ENCODE results near the gene EVI5.

Gene EVI5

DNA sequence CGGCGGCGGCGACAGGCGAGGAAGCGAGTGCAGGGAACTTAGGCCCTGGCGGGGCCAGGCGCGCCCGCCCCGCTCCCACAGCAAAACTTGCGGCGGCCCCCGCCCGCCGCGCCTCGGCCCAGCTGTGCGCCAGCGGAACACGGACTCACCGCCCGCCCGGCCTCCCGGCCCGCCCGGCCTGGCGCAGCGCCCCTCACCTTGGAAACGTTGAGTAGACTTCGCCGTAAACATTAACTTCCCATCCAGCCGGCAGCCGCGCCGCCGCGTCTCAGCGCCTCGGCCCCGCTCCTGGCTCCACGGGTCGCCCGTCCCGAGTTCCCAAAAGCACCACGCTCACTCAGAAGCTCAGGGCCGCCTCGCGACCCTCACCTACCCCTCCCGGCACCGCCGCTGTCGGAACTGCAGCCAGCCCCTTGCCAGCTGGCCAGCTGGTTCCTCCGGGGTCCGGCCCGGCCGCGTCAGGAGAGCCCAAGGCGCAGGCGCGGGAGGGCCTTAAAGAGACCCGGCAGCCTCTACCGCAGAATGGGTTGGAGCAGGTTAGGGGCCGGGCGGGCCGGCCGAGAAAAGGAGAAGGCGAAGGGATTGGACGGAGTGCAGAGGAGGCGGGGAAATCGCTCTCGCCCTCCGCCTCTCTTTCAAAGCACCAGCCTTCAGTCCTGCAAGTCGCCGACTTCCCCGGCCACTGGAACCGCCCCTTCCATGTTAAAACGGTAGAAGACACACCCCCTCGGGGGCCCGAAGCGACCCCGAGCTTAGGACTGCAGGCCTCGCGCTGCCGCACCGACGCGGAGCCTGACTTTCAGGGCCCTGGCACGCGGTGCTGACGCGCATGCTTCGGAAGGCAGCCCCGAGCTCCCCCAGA, at the start of gene EVI5:
EVI5 (minus strand) TSS at position 470 of the 862 bp plus-strand sequence. CDS start 48,562 bp downstream, outside the sequence.
- DNase-seq, result peak; percentile 69

GRCh38 chr1:92834617-92835016, 49.7 kb upstream of the EVI5 start:
- DNase-seq, result no peak

- DNase-seq, result no peak
Observed at GRCh38 chr1:92833840-92834239, 48.9 kb upstream of the EVI5 start.

DNA sequence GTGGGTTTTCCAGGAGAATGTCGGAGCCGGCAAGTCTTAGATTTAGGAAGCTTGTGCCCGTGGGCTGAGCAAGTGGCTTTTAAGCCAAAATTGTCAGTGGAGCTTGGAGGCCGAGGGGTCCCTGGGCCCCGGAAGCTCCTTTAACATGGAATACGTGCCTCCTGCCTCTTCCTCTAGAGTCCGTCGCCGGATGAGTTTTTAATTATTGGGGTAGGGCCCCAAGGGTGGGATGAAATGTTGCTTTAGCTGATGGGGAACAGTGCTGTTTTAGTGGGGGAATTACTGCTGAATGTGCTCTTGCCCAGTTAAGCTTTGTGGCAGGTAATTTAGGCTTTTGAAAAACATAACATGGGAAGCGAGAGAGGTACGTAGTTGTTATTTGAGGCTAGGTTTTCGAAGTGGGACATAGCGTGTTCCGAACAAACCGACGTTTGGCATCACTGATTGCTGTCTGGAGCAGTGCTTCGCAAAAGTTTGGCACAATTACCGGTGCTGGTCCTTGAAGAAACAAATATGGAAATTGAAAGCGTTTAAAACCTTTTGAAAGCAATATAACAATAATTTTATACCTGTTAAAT, 47.7 kb upstream of the EVI5 start:
- no peak for DNase-seq

DNA sequence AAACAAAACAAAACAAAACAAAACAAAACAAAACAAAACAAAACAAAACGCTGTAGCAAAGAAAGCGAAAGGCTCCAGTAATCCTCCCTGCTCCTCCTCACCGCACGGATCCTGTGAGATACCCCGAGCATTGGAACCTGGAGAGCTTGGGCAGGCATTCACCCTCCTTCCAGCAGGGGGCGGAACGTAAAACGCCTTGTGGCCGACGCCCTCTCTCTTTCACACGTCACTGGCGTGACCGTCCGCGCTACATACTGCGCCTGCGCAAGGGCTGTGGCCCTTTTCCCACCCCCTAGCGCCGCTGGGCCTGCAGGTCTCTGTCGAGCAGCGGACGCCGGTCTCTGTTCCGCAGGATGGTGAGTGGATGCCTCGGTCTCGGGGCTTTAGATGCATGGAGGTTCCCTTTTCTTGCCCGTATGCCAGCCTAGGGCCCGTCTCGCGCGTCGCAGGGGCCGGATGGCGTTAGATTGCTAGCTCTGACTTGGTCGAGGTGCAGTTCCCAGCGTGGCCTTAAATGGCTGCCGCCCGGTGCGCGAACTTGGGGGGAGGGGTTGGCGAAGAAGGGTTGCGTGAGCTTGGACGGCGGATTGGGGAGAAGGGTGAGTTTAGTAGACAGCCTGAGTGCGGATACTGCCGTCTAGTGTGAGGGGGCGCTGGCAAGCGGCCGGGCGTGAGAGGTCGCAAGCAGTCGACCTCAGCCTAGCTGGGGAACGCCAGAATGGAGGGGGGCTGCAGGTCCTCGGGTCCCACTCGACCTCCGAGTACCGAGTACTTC, 47.0 kb upstream of the EVI5 start, which contains the start of gene RPL5:
RPL5 (plus strand) TSS at position 279 of the 775 bp plus-strand sequence; CDS start at position 354, 75 bp downstream.
- DNase-seq, result peak; percentile 63

GRCh38 chr1:92831368-92831761, 46.5 kb upstream of the EVI5 start:
- no peak for DNase-seq

DNA sequence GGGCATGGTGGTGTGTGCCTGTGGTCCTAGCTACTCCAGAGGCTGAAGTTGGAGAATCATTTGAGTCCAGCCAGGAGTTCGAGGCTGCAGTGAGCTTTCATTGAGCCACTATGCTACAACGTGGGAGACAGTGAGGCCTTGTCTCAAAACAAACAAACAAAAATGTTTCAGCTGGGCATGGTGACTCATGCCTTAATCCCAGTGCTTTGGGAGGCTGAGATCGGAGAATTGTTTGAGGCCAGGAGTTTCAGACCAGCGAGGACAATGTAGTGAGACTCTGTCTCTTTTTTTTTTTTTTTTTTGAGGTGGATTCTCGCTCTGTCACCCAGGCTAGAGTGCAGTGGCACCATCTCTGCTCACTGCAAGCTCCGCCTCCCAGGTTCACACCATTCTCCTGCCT, 41.9 kb upstream of the EVI5 start:
- no peak for DNase-seq

DNA sequence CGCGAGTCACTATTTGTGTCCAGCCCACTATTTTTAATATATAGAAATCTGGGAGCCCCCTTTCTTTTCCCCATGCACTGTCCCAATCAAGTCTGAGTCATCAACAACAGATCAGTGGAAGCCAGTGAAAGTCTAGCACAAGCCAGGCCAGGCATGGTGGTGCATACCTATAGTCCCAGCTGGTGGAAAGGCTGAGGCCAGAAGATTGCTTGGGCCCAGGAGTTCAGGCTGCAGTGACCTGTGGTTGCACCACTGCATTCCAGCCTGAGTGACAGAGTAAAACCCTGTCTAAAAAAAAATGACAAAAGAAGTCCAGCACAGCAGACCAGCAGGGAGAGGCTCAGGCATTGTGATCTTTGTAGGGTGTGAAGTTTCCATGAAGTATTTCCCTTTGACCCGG, 38.0 kb upstream of the EVI5 start:
- no peak for DNase-seq

DNA sequence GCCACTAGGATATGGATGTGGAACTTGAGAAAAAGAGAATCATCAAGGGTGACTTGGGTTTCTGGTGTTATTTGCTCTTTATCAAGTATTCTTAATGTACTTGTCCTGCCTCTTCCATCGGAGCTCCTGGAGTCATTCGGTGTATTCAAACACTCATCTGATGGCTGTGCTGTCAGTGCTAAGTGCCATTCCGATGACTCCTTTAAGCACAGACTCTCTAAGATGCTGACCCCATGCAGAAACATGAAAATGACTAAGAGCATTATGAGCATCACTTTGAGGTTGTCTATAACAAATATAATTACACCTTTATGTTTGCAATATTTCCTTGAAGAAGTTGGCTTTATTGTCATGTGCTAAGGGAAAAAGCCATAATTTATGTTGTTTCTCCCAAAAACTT, 35.6 kb upstream of the EVI5 start:
- DNase-seq, result no peak

DNA sequence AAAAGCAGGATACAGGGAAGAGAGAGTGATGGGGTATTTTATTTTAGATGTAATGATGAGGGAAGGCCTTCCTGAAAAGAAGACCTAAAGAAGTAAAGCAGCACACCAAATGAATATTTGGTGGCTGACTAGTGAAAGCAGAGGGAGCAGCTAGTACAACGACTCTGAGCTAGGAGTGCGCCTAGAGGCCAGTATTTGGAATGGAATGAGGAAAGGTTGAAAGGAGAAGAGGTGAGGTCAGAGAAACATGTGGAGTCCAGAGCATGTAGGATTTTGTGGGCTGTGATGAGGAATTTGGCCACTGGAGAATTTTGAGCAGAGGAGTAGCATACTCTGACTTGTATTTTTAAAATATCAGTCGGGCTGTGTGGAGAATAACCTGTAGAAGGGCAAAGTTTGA, 35.1 kb upstream of the EVI5 start:
- no peak for DNase-seq

DNA sequence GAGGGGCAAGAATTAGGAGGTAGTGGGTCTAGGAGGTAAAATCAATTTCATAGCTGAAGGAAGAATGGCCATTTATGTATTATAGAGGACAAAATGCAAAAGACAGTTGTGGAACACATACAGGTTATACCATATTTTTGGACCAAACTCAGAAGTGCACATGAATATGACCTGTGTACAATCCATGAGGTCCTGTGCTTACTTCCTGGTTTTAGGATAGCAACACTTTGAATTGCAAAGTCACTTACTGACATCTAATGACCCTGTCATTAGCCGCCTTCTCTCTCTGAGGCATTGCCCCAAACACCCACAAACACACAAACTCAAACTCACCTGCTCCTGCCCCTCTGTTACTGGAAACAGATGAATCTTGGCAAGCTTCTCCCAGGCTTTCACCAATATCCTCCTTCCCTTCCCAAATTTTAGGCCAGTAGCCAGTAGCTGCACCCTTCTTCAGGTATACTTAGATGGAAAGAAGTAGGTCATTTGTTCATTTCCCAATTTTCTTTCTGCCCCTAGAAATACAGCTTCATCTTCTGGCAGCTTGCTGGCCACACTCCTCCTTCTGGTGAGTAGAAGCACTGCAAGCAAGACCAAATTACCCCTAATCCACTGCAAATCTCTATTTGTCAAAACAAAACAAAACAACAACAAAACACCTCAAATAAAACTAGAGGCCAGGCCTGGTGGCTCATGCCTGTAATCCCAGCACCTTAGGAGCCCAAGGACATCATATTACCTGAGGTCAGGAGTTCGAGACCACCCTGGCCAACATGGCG, 33.3 kb upstream of the EVI5 start:
- DNase-seq, result no peak

GRCh38 chr1:92817137-92817697, 32.3 kb upstream of the EVI5 start:
- DNase-seq, result no peak

DNA sequence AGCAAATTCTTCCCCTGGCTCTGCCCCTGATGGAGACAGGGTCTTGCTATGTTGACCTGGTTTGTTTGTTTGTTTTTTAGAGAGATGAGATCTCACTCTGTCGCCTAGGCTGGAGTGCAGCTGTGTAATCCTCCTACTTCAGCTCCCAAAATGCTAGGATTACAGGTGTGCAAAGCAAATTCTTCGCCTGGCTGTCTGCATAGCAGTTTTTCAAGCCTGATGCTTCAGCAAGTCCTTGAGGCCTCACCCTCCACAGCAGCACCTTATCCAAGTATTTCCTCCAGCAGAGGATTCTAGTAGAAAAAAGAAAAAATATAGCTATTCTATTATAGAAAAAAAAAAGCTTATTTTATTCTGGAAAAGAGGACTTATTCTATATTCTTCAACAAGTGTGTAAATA, 31.8 kb upstream of the EVI5 start:
- DNase-seq, result no peak

DNA sequence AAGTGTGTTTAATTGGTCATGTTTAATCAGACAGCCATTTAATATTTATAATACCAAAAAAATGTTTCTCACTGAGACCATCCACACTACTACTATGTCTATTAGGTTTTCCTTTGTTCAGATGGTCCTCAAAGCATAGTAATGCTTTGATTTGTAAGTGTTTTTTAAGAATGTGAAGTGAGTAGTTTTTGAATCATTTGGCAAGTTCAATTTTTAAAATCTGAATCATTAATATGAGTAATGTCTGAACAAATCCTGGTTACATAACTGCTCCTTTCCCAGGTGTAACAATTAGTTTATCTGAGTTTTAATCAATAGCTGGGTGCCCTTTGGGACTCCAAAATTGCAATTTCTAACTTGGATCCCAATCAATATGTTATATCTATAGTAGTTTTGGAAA, 23.5 kb upstream of the EVI5 start:
- no peak for DNase-seq

- DNase-seq, result no peak
Observed at GRCh38 chr1:92805216-92805615, 20.3 kb upstream of the EVI5 start.

DNA sequence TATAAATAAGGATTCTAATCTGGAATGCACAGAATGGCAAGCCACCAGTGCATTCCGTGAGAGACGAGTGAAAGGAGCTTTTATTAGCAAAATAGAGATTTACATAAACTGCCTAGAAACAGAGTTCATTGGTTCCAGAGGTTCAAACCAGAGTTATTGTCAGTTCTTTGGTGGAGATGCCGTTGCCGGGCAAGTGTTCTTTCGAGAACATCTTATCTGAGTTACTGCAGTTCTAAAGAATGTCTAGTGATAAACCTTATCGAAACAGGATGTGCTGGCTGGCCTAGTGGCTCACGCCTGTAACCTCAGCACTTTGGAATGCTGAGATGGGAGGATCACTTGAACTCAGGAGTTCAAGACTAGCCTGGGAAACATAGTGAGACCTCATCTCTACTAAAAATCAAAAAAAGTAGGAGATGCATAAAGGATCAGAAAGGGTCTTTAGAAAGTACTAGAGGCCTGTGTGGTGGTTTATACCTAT, 19.9 kb upstream of the EVI5 start:
- DNase-seq, result no peak

DNA sequence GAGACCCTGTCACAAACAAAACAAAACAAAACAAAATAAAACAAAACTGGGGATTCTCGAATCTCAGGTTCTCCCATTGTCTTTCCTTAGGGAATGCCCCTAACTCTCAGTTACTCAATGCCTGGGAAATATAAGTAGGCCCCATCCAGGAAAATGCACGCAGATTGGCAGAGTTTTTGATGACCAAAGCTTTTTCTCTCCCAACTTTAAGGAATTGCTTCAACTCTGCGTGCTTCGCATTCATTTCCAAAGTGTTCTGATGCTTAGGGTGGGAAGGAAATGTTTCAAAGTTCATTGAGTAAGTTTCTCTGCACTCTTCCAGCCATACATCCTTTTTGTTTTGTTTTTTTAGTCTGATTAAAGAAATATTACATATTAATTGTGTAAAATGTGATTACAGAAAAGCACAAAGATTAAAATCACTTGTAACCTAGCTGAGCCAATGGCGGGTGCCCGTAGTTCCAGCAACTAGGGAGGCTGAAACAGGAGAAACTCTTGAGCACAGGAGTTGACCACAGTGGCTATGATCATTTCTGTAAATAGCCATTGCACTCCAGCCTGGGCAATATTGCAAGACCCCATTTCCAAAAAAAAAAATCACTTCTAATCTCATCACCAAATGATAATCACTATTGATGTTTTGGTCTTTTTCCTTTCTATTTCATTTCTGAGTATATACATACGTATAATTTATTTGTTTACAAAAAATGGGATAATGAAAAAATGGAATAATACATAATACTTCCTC, 18.4 kb upstream of the EVI5 start:
- DNase-seq, result no peak

- no peak for DNase-seq
Observed at GRCh38 chr1:92797961-92798360, 13.1 kb upstream of the EVI5 start.

GRCh38 chr1:92797297-92797696, 12.4 kb upstream of the EVI5 start:
- DNase-seq, result no peak

DNA sequence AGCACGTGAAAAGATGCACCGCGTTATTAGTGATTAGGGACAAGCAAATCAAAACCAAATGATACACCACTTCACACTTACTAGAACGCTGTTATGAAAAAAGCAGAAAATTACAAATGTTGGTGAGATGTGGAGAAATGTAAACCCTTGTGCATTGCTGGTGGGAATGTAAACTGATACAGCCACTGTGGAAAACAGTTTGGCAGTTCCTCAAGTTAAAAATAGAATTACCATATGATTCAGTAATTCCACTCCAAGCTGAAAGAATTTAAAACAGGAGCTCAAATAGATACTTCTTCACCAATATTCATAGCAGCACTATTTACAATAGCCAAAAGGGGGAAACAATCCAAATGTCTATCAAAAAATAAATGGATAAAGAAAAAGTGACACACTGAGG, 10.3 kb upstream of the EVI5 start:
- DNase-seq, result no peak

- no peak for DNase-seq
Observed at GRCh38 chr1:92792340-92792782, 7.5 kb upstream of the EVI5 start.
